Stimulated activated CD8-positive, alpha-beta memory T cell treated with anti-CD3 and anti-CD28 coated beads, Interleukin-7, amount 100 ng/mL, for 48 hours (primary cell): ENCODE data around the gene BATF3.
A peak's percentile ranks its signal among the peaks of the same experiment; 100 is the strongest.

Source experiments
- DNase-seq, 2 donors: peaks; one replicate each; pipeline ENCODE4 v3.0.0-alpha.2; 2020; ENCODE audit warnings: low read depth in 1 of 2; ENCODE audit errors: extremely low read depth in 1 of 2

The BATF3 gene

GRCh38 chr1:212710566-212710965, 10.9 kb upstream of the BATF3 start:
- DNase-seq, result no peak

- DNase-seq, result no peak
Observed at GRCh38 chr1:212703991-212704564, 4.4 kb upstream of the BATF3 start.

DNA sequence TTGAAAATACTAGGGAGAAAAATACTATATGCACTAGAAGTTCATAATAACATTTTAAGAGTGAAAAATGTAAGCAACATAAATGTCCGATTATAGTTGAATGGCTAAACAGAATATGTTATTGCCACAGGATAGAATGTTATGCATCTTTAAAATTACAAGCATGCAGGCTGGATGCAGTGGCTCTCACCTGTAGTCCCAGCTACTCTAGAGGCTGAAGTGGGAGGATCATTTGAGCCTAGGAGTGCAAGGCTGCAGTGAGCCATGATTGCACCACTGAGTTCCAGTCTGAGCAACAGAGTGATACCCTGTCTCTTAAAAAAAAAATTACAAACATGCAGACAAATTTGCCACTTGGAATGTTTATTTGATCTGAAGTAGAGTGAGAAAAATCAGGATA, 3.0 kb upstream of the BATF3 start:
- DNase-seq, result no peak

DNA sequence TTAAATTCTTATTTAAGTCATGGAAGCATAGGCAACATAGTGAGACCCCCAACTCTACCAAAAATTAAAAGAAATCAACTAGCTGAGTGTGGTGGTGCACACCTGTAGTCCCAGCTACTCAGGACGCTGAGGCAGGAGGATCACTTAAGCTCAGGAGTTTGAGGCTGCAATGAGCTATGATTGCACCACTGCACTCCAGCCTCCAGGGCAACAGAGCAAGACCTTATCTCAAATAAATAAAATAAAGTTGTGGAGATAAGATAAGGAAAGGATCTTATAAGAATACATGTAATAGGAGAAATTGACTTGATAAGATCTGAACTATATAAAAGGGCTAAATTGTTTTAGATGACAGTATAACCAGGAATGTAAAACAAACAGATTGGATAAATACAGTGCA, 2.3 kb upstream of the BATF3 start:
- no peak for DNase-seq

DNA sequence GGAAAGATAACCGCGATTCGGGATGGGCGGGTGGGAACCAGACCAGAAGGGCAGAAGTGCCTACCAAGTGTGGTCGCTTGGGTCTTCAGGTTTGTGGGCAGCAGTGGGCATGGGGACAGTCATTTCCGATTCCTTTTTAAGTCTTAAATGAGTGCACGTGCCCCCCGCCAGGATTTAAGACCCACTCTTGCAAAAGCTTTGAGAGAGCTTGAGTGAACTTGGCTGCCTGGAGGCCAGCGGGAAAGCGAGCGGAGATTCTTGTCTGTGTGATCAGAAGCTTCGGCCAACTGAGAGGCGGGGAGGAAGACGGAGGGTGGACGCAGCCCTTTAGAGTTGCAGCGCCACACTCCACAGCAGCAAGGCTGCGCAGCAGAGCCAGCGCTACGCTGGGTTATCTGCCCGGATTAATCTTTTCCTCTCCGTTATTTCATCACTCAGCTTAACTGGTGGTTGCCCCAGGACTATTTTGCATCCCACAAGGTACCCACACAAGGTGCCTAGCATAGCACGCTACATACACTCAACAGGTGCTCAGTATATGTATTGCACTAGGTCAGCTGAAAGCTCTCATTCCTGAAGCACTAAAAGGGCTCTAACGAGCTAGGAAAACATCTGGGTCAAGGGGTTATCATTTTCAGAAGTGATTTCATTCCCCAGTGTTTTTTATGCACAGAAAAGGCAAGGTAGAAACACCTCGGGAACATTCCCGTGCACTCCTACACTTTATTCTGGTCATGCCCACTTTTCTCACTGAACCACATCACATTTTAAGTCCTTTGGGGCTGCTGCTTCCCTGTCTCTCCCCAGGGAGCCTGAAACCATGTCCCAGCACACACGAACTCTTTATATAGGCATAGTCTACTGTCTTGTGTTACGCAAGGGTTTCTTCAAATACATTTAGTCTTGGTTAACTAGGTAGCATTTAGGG, 1.5 kb upstream of the BATF3 start:
- DNase-seq, result peak in 1 of 2 donors; percentile 49

- DNase-seq, result peak; percentile 58 to 68
Observed at GRCh38 chr1:212700223-212700891, 717 bp upstream of the BATF3 start.

DNA sequence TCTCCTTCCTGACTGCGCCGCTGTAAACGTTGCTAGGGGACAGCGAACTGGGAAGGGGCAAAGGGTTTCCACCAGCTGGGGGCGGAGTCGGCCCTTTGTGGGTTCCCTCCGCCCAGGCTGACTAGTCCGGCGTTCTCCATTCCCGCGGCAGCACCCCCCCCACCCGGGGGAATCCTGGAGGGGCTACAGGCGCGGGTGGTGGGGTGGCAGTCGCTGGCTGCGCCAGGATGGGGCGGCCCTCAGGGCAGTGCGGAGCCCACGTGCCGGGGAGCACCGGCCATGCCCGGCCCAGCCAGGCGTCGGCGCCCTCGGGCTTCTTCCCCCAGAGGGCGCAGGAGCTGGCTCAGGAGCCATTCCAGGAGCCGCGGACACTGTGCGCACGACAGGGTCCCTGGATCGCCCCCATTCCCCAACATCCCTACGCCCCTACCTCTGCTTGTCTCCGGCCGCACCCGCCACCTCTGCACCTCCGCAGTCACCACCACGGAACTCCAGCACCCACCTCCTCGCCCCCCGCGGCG, 476 bp downstream of the BATF3 start:
- DNase-seq, result peak; percentile 50 to 64

- no peak for DNase-seq
Observed at GRCh38 chr1:212698467-212699103, 1.1 kb downstream of the BATF3 start.

GRCh38 chr1:212696721-212697331, 2.8 kb downstream of the BATF3 start:
- DNase-seq, result no peak

GRCh38 chr1:212692774-212693644, 6.6 kb downstream of the BATF3 start:
- no peak for DNase-seq

DNA sequence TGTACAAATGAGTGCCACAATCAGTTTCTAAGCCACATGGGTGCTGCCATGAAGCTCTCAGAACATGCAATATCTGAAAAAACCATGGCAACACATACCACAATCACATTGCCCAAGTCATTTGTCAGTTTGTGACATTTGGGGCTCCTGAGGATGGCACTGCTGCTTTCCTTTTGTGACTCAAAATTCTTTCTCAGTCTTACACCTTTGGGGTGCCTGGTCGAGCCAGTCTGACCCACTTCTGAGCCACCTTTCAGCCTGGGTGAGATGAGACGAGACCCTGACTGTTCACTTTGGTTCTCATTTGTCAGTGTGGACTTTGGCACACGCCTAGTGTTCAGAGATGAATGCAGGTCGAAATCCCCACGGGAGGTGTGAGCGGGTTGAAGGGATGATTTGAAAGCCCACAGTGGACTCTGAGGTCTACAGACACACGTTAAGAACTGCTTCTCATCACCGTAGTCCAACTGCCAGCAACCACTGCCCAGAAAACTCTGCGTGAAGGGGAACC, 8.0 kb downstream of the BATF3 start:
- DNase-seq, result peak in 1 of 2 donors; percentile 68

GRCh38 chr1:212690816-212691403, 8.7 kb downstream of the BATF3 start:
- no peak for DNase-seq

- no peak for DNase-seq
Observed at GRCh38 chr1:212689758-212690529, 9.7 kb downstream of the BATF3 start.

DNA sequence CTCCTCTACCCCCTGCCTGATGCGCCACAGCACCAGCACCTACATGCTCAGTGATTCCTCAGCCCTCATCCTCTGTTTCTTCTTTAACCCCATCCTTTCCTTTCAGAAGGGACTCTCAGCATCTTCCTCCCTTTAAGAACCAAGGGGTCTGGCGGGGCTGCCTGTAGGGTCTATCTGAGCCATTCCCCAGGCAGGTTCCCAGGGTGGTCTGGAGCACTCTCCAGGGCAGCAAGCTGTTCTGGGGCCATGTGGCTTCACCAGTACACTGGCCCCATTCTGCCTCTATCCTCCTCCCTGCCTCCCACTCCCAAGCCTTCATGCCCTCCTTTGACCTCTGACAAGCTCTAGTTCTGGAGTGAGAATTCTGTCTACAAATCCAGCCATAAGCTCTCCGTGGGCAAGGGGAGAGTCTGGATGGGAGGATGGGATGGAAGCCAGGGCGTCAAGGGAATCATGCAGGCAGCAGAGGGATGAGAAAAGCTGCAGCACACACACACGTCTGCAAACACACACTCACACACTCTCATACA, 10.4 kb downstream of the BATF3 start:
- no peak for DNase-seq

DNA sequence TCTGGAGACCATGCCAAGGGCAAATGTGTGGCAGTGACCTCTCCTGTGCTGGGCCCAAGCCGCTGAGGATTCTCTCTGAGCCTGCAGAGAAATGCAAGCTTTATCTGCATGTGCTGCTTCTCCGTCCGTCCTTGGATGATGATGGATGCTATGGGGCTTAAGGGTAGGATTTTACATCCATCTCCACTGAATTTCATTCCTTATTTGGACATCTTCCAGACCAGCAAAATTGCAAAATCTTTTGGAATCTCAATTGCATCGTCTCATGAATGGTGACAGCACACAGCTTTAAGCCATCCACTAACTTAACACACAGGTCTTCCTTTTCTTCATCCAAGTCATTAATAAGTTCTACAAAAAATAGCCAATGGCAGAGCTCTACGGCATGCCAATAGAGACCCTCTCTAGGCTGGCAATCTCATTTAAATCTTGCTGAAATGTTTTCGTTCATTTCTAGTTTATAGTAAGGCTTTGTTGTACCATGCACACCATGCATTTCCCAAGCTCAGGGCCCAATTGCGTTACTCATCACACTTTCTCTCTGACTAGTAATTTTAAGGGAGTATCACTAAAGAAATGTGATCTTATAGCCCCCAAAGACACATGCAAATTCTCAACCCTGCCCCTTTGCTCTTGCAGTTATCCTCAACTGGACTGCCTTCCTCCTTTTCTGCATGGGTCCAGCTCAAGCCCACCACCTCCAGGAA, 11.1 kb downstream of the BATF3 start:
- no peak for DNase-seq

DNA sequence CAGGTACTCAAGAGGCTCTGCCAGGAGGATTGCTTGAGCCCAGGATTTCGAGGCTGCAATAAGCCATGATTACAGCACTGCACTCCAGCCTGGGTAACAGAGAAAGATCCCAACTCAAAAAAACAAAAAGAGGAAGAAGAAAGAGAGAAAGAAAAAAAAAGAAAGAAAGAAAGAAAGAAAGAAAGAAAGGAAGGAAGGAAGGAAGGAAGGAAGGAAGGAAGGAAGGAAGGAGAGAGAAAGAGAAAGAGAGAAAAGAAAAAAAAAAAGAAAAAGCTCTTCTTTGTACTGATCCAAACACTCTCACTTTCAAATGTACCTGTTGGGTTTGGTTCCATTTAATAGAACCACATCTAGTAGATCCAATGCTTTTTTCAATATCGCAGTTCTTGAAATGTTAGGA, 11.8 kb downstream of the BATF3 start:
- no peak for DNase-seq

DNA sequence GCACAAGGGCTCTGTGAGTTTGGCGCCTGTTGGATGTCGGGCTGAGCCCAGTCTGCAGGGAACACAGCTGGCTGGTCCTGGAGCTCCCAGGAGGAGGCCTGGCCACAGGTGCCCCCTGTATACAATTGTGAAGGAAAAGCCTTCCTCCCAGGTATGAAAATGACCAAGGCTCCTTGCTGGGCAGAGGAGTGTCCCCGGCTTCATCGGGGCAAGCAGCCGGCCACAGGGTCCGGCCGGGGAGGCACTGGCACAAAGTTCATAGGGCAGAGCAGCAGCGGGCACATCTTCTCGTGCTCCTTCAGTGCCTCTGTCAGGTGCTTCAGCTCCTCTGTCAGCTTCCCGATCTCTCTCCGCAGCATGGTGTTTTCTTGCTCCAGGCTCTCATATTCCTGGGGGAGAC, 13.0 kb downstream of the BATF3 start:
- no peak for DNase-seq

DNA sequence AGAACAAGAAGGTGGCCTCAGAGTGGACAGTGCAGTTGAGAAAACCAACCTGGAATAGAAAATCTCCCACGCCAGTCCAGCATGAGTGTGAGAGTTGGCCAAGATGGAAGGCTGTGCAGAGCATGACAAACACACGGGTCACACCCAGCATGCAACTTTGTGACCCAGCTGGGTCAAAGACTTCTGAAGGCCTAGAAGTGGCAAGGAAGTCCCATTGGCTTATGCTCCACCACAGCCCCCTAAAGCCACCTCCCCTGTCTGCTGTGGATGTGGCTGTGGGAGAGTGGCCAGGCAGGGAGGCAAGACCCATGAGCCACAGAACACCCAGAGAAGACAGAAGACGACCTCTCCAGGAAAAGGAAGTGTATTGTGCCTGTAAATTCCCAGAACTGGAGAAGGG, 13.6 kb downstream of the BATF3 start:
- DNase-seq, result no peak
